ENCODE results near the gene SORCS2. TPM values are rescaled to one million over a fixed set of nuclear protein-coding genes. Genes with fewer than 3 reads are reported as not detected.

The SORCS2 gene
- total RNA-seq, 1 donor from 2014 or later: not detected

DNA sequence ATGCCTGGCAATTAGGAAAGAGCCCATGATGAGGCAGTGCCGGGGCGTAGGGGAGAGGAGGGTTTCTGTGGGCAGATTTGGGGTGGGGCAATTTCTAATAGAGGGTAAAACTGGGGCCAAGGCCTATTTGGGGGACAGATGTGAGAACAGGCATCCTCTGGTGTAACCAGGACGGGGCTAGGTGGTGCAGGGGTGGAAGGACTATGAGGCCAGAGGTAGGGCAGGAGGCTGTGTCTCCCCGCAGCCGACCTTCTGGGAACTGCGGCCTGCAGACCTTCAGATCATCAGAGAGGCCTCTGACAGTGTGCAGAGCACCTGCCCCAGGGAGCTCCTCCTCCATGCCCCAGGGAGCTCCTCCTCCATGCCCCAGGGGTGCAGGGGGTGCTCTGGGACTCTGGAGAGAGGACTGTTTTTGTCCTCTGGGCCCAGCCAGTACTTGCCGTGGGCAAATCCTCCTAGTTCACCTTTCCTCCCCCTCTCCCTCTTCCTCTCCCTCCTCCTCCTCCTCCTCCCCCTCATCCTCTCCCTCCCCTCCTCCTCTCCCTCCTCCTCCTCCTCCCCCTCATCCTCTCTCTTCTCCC lies 101.9 kb downstream of the SORCS2 start:
- Mint-ChIP-seq H3K27me3 (peaks cover 4% of the 10 kb centered on the region), H3K9me3 (no peaks in the 10 kb centered on the region), H3K4me1 (no peaks in the 10 kb centered on the region), H3K27ac (no peak overlapping the region), H3K4me3 (no peak overlapping the region), H3K36me3 (ENCODE audit: low read depth) (no peaks in the 10 kb centered on the region)
- POLR2A ChIA-PET: no interaction called here
- TF ChIP-seq, protein P1, sequence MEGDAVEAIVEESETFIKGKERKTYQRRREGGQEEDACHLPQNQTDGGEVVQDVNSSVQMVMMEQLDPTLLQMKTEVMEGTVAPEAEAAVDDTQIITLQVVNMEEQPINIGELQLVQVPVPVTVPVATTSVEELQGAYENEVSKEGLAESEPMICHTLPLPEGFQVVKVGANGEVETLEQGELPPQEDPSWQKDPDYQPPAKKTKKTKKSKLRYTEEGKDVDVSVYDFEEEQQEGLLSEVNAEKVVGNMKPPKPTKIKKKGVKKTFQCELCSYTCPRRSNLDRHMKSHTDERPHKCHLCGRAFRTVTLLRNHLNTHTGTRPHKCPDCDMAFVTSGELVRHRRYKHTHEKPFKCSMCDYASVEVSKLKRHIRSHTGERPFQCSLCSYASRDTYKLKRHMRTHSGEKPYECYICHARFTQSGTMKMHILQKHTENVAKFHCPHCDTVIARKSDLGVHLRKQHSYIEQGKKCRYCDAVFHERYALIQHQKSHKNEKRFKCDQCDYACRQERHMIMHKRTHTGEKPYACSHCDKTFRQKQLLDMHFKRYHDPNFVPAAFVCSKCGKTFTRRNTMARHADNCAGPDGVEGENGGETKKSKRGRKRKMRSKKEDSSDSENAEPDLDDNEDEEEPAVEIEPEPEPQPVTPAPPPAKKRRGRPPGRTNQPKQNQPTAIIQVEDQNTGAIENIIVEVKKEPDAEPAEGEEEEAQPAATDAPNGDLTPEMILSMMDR (IDR thresholded peaks at IDR 0.05): no peak
- intact Hi-C loops (cut with micrococcal nuclease): no loop called here
- CTCF ChIA-PET: no interaction called here
- DNase-seq (no peak), ATAC-seq (ENCODE audit: low read depth) (no peak)

DNA sequence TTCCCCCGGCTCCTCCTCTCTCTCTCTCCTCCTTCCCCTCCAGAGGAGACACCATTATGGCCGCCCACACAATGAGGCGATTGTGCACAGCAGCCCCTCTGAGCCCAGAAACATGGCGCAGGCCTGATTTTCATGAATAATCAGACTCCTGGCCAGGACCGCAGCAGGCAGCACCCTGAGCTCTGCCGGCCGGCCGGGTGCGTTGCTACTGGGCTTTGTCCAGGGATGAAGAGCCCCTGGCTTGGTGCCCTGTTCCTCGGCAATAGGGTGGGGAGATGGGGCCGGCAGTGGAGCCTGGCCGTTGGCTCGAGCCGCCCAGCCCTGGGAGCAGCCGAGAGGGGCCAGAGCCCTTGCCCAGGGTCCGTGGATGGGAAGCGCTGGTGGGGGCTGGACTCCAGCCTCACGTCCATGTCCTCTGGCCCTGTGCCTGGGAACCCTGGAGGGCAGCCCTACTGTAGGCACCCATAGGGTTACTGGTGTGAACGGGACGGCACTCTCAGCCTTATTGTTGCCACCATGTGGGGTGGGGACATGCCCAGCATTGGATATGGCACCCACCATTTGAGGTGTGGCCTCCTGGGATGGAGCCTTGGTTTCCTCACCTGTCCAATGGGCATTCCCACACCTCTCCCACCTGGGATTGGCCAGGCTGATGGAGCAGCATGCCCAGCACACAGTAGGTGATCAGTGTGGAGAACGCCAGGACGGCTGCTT lies 103.0 kb downstream of the SORCS2 start:
- H3K4me1 Mint-ChIP-seq: no peaks in the 10 kb centered on the region
- H3K27ac Mint-ChIP-seq: no peak overlapping the region
- intact Hi-C loops (cut with micrococcal nuclease): no loop called here
- no peaks in the 10 kb centered on the region for H3K9me3 Mint-ChIP-seq
- peaks cover 13% of the 10 kb centered on the region for H3K27me3 Mint-ChIP-seq
- H3K4me3 Mint-ChIP-seq: no peak overlapping the region
- H3K36me3 Mint-ChIP-seq (ENCODE audit: low read depth): no peaks in the 10 kb centered on the region
- CTCF ChIA-PET: no interaction called here
- POLR2A ChIA-PET: no interaction called here
- DNase-seq (no peak), ATAC-seq (ENCODE audit: low read depth) (no peak)
- TF ChIP-seq, protein P1 (IDR thresholded peaks at IDR 0.05): no peak

DNA sequence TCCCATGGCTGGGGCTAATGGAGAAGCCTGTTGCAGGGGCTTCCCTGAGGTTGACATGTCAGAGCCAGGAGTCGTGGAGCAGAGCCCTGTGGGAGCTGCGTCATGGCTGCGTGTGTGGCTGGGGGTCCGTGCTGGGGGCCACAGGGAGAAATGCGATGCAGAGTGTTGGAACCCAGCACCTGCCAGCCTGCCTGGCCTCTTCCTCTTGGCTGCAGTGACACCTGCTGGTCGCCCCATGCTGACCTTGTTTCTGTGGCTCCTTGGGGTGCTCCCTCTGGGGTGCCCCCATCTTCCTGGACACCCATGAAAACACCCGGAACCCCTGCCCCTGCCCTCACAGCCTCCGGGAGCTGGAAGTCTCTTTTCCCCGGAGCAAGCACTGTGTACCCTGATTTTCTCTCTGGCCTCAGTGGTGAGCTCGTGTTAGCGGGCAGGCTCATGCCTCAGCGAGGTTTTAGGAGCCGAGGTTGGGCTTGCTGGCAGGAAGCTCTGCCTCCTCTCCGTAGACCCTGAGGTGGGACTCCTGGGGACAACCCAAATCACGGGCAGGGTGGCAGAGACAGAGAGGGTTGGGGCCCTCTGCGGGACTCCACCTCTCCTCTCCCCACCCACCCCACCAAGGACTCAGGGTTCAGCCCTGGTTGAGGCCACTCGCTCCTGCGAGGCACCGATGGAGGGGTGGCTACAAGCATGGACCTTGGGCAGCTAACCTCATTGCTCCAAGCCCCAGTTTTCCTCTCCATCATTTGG lies 103.7 kb downstream of the SORCS2 start:
- DNase-seq: no peak
- H3K36me3 Mint-ChIP-seq (ENCODE audit: low read depth): no peaks in the 10 kb centered on the region
- H3K27ac Mint-ChIP-seq: no peak overlapping the region
- no peak overlapping the region for H3K4me3 Mint-ChIP-seq
- intact Hi-C loops (cut with micrococcal nuclease): no loop called here
- no peaks in the 10 kb centered on the region for H3K4me1 Mint-ChIP-seq
- H3K9me3 Mint-ChIP-seq: no peaks in the 10 kb centered on the region
- CTCF ChIA-PET: no interaction called here
- TF ChIP-seq, protein P1 (IDR thresholded peaks at IDR 0.05): no peak
- POLR2A ChIA-PET: no interaction called here
- H3K27me3 Mint-ChIP-seq: peaks cover 13% of the 10 kb centered on the region
- no peak for ATAC-seq (ENCODE audit: low read depth)

DNA sequence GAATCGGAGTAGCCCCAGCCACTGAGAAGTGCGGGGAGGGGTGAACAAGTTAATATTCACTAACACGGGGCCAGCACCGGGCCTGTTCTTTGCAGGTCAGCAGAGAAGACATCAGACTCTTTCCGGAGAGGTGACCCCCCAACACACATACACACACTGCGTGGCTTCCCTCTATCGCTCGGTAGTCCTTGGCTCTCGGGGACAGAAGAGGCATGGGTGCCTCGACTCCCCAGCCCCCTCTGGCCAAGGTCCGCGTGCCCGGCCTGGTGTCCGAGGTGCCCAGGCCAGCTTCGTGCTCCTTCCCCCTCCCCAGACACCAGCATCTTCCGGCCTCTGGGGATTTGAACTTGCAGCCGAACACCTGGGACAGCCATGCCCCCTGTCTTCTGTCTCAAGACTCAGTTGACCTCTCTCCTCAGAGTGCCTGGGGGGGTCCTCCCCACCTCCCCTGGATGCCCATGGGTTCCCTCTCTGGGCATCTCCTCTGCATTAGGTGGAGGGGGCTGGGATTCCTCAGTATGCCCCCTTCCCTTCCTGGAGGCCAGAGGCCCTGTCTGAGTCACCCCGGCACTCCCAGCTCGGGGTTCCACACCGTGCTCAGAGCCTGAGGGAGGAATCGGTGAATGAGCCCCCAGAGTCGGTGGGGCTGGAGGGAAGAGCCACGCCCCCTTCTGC lies 104.5 kb downstream of the SORCS2 start:
- H3K4me3 Mint-ChIP-seq: no peak overlapping the region
- H3K36me3 Mint-ChIP-seq (ENCODE audit: low read depth): no peaks in the 10 kb centered on the region
- H3K4me1 Mint-ChIP-seq: no peaks in the 10 kb centered on the region
- intact Hi-C loops (cut with micrococcal nuclease): no loop called here
- ChIA-PET POLR2A (no interaction called here), CTCF (no interaction called here)
- no peak for DNase-seq
- ATAC-seq (ENCODE audit: low read depth): no peak
- no peak overlapping the region for H3K27ac Mint-ChIP-seq
- no peaks in the 10 kb centered on the region for H3K9me3 Mint-ChIP-seq
- H3K27me3 Mint-ChIP-seq: peaks cover 13% of the 10 kb centered on the region
- TF ChIP-seq, protein P1 (IDR thresholded peaks at IDR 0.05): no peak

DNA sequence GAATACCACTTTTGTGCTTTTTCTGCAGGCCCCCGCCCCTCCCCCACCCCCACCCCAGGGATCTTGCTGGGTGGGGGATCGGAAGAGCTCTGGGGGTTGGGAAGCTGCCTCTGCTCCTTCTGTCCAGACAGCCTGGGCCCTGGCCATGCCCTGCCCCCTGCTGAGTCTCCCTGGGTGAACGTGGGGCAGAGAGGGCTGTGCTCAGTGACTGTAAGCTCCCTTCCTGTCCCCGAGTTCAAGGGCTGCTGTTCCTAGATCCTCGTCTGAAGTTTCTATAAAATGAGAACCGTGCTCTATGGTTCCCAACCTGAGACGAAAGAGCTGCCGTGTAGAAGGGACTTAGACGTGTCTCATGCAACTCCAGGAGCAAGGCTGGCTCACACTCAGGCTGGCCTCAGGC lies 105.0 kb downstream of the SORCS2 start:
- no peaks in the 10 kb centered on the region for H3K9me3 Mint-ChIP-seq
- CTCF ChIA-PET: no interaction called here
- POLR2A ChIA-PET: no interaction called here
- ATAC-seq (ENCODE audit: low read depth): no peak
- H3K27ac Mint-ChIP-seq: no peak overlapping the region
- H3K4me3 Mint-ChIP-seq: no peak overlapping the region
- DNase-seq: no peak
- peaks cover 13% of the 10 kb centered on the region for H3K27me3 Mint-ChIP-seq
- intact Hi-C loops (cut with micrococcal nuclease): no loop called here
- no peaks in the 10 kb centered on the region for H3K4me1 Mint-ChIP-seq
- TF ChIP-seq, protein P1 (IDR thresholded peaks at IDR 0.05): no peak
- H3K36me3 Mint-ChIP-seq (ENCODE audit: low read depth): no peaks in the 10 kb centered on the region

Measured in activated B cell treated with CpG ODN at 0.5 μM for 24 hours (primary cell).